ENCODE measurements around the gene INTS7. TPM values are rescaled to one million over a fixed set of nuclear protein-coding genes. Genes with fewer than 3 reads are reported as not detected.

The INTS7 gene
- total RNA-seq, 1 donor from 2014 or later: 15.9 TPM

DNA sequence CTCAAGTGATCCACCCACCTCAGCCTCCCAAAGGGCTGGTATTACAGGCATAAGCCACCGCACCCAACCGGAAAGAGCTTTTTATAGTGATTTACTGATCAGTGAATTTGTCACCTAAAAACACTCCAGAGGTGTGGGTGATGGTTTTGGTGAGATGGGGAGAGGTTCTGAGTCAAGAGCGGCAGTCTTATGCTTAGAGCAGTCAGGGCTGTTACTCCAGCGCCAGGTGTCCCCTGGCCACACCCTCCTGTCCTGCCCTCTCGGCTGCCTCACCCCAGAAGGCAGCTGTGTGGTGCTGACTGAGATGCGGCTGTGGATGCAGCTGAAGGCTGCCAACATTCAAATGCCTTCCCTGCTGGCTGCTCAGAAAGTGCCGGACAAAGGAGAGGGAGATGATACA is 110.3 kb downstream of the INTS7 start:
- H3K27ac ChIP-seq: no peak overlapping the region
- DNase-seq: no peak
- H3K4me1 ChIP-seq: peaks cover 29% of the 10 kb centered on the region
- no peak overlapping the region for H3K4me3 ChIP-seq
- TF ChIP-seq, protein P1, sequence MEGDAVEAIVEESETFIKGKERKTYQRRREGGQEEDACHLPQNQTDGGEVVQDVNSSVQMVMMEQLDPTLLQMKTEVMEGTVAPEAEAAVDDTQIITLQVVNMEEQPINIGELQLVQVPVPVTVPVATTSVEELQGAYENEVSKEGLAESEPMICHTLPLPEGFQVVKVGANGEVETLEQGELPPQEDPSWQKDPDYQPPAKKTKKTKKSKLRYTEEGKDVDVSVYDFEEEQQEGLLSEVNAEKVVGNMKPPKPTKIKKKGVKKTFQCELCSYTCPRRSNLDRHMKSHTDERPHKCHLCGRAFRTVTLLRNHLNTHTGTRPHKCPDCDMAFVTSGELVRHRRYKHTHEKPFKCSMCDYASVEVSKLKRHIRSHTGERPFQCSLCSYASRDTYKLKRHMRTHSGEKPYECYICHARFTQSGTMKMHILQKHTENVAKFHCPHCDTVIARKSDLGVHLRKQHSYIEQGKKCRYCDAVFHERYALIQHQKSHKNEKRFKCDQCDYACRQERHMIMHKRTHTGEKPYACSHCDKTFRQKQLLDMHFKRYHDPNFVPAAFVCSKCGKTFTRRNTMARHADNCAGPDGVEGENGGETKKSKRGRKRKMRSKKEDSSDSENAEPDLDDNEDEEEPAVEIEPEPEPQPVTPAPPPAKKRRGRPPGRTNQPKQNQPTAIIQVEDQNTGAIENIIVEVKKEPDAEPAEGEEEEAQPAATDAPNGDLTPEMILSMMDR (IDR thresholded peaks at IDR 0.05): no peak
- H3K9me3 ChIP-seq: no peaks in the 10 kb centered on the region
- no peak for ATAC-seq
- no peaks in the 10 kb centered on the region for H3K27me3 ChIP-seq
- H3K36me3 ChIP-seq: no peaks in the 10 kb centered on the region
- intact Hi-C loops (cut with DNase I): no loop called here

DNA sequence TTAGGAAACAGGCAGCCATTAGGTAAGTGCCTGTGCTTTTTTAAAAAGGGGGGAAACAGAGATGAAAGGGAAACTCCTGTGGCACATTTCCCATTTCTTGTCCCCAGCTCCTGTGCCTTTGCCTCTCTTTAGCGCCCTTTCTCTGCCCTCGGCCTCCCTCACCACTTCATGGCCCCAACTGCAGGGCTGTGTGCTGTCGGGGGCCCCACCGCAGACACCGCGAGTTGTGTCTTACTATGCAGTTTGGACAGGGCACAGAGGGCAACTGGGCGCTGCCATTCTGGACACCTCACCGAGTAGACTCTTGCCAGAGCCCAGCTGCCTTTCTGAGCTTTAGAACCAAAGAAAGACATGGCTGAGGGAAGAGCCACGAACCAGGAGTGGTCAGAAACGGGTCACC is 111.1 kb downstream of the INTS7 start:
- no peaks in the 10 kb centered on the region for H3K27me3 ChIP-seq
- peaks cover 22% of the 10 kb centered on the region for H3K4me1 ChIP-seq
- no peak overlapping the region for H3K27ac ChIP-seq
- TF ChIP-seq, protein P1 (IDR thresholded peaks at IDR 0.05): no peak
- H3K9me3 ChIP-seq: no peaks in the 10 kb centered on the region
- intact Hi-C loops (cut with DNase I): no loop called here
- ATAC-seq (no peak), DNase-seq (no peak)
- no peaks in the 10 kb centered on the region for H3K36me3 ChIP-seq
- H3K4me3 ChIP-seq: no peak overlapping the region

DNA sequence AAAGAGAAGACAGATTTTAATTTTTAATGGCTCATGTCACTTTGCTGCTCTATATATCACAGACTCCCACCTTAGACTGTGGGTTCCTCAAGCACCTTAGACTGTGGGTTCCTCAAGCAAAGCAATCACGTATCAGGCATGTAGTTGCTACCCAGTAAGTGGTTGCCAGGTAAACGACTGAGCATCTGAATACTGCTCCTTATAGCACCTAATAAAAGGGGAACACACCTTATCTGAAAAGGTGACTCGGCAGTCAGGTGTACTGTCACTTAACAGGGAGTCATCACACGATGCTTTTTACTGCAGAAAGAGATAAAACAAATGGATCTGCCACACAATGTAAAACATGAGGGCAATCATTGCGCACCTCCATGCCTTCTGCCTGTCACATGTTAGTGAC is 112.3 kb downstream of the INTS7 start:
- intact Hi-C loops (cut with DNase I): no loop called here
- TF ChIP-seq, protein P1 (IDR thresholded peaks at IDR 0.05): no peak
- DNase-seq (no peak), ATAC-seq (no peak)
- H3K4me3 ChIP-seq: no peak overlapping the region
- H3K4me1 ChIP-seq: peaks cover 11% of the 10 kb centered on the region
- H3K9me3 ChIP-seq: no peaks in the 10 kb centered on the region
- no peak overlapping the region for H3K27ac ChIP-seq
- no peaks in the 10 kb centered on the region for H3K36me3 ChIP-seq
- H3K27me3 ChIP-seq: no peaks in the 10 kb centered on the region

DNA sequence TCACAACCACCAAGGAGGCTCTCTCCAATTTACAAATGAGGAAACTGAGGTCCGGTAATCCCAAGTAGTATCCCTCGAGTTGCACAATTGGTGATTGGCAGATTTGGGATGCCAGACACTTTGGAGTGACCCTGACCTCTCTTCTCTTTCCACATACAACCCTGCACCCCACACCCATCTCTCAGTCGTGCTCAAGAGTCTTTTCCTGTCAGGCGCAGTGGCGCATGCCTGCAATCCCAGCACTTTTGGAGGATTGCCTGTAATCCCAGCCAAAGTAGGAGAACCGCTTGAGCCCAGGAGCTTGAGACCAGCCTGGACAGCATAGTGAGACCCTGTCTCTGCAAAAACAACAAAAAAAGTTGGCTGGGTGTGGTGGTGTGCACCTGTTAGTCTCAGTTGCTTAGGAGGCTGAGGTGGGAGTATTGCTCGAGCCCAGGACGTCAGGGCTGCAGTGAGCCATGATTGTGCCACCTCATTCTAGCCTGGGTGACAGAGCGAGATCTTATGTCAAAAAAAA is 113.7 kb downstream of the INTS7 start:
- intact Hi-C loops (cut with DNase I): no loop called here

DNA sequence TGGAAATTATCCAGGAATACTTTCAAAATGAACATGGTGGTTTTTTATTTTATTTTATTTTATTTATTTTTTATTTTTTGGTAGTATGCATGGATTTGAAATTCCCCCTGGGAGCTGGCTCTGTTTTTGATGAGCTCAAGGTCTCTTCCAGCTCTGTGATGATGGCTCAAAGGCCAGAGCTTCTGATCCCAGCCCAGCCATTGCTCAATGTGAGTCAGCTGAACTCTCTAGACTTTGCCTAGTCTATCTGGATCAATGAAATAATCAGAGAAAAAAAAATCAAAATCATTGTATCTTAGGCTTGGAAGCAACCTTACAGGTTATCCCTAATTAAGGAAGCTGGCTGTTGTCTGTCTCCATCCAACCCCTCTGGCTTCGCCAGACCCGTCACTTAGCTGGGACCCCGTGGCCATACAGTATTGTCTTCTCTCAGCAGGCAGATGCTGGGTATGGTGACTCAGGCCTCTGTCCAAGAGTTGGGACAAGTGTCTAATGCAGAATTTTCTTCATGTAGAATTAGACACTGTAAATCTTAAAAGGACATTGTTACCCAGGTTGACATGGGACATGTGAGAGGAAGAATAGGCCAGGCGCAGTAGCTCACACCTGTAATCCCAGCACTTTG is 114.6 kb downstream of the INTS7 start:
- no peak for ATAC-seq

More for the DNA sequence above, 113.7 kb downstream of the INTS7 start:
- TF ChIP-seq, protein P1 (IDR thresholded peaks at IDR 0.05): no peak
- DNase-seq (no peak), ATAC-seq (no peak)
- no peaks in the 10 kb centered on the region for H3K36me3 ChIP-seq
- H3K27me3 ChIP-seq: no peaks in the 10 kb centered on the region
- H3K9me3 ChIP-seq: no peaks in the 10 kb centered on the region
- H3K4me1 ChIP-seq: peaks cover 9% of the 10 kb centered on the region
- H3K27ac ChIP-seq: no peak overlapping the region
- no peak overlapping the region for H3K4me3 ChIP-seq

More for the DNA sequence above, 114.6 kb downstream of the INTS7 start:
- intact Hi-C loops (cut with DNase I): no loop called here
- DNase-seq: no peak
- H3K27me3 ChIP-seq: no peaks in the 10 kb centered on the region
- no peak overlapping the region for H3K27ac ChIP-seq
- TF ChIP-seq, protein P1 (IDR thresholded peaks at IDR 0.05): no peak
- no peak overlapping the region for H3K4me3 ChIP-seq
- no peaks in the 10 kb centered on the region for H3K36me3 ChIP-seq
- peaks cover 9% of the 10 kb centered on the region for H3K4me1 ChIP-seq
- no peaks in the 10 kb centered on the region for H3K9me3 ChIP-seq

Data from upper lobe of right lung (tissue), 1 donor.